ENCODE measurements around the gene CAPNS2.
"Not testable (repeated sequence)": the region's sequence is repeated elsewhere in the genome, so short reads cannot be mapped to it uniquely, and the experiment has no call there.

The CAPNS2 gene

GRCh38 chr16:55615071-55615470 is 48.6 kb downstream of the CAPNS2 start (continued):
- TF ChIP-seq TSHZ2 (CRISPR knock-in tag; IDR thresholded peaks at IDR 0.05) = no peak
- no peak for TF ChIP-seq POU6F1 (CRISPR knock-in tag; IDR thresholded peaks at IDR 0.05; ENCODE audit: borderline replicate concordance, low read depth)
- no peak for TF ChIP-seq CSDC2 (CRISPR knock-in tag; IDR thresholded peaks at IDR 0.05)
- no peak for TF ChIP-seq TOX (CRISPR knock-in tag; IDR thresholded peaks at IDR 0.05; ENCODE audit: borderline replicate concordance)
- no peak for TF ChIP-seq GLIS3 (CRISPR knock-in tag; IDR thresholded peaks at IDR 0.05)
- TF ChIP-seq PPARA (CRISPR knock-in tag; IDR thresholded peaks at IDR 0.05; ENCODE audit: borderline replicate concordance) = no peak
- TF ChIP-seq RARB (CRISPR knock-in tag; IDR thresholded peaks at IDR 0.05) = no peak
- no peak for TF ChIP-seq BACH2 (CRISPR knock-in tag; IDR thresholded peaks at IDR 0.05; ENCODE audit: borderline replicate concordance)

- ATAC-seq = not testable (repeated sequence)
Measured at GRCh38 chr16:55615670-55616069, 49.2 kb downstream of the CAPNS2 start.

All from SK-N-SH treated with all-trans-retinoic acid at 6 μM for 48 hours (cell line).